HG02798 (cell line): ENCODE data around the gene SMIM24.
"Not testable (repeated sequence)": the region's sequence is repeated elsewhere in the genome, so short reads cannot be mapped to it uniquely, and the experiment has no call there.

ENCODE experiments used
- ATAC-seq: cut with Tn5 transposase; IDR thresholded peaks from one replicate; pipeline ENCODE4 v1.9.1; 2021; ENCODE audit warnings: mild to moderate bottlenecking; ENCODE audit not compliant: unreplicated experiment, poor library complexity

The SMIM24 gene

GRCh38 chr19:3480383-3481091, at the start of gene SMIM24:
Gene SMIM24, minus strand, starts transcription at chr19:3480525. Its CDS starts 62 bp downstream, at chr19:3480463.
- ATAC-seq, result no peak

GRCh38 chr19:3529299-3529698, 49.0 kb upstream of the SMIM24 start:
- ATAC-seq, result not testable (repeated sequence)

GRCh38 chr19:3528539-3529211, 48.4 kb upstream of the SMIM24 start:
- ATAC-seq, result no peak

DNA sequence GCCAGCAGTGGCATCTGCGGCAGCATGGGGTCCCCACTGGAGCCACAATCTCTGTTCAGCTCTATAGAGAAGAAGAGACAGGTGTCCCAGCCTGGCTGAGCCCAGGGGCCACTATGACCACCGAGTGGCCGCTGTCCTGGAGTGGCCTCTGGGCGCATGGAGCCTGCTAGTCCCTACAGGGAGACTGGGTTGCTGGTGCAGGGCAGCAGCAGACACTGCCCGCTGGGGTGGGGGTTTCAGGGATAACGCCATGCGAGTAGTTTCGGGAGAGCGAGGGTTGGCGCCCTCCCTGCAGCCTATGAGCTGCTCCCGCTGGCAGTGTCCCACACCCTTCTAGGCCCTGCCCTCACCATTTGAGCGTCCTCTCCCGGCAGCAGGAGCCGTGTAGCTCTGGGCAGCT, 47.8 kb upstream of the SMIM24 start:
- no peak for ATAC-seq

- no peak for ATAC-seq
Measured at GRCh38 chr19:3527238-3527910, 47.0 kb upstream of the SMIM24 start.

DNA sequence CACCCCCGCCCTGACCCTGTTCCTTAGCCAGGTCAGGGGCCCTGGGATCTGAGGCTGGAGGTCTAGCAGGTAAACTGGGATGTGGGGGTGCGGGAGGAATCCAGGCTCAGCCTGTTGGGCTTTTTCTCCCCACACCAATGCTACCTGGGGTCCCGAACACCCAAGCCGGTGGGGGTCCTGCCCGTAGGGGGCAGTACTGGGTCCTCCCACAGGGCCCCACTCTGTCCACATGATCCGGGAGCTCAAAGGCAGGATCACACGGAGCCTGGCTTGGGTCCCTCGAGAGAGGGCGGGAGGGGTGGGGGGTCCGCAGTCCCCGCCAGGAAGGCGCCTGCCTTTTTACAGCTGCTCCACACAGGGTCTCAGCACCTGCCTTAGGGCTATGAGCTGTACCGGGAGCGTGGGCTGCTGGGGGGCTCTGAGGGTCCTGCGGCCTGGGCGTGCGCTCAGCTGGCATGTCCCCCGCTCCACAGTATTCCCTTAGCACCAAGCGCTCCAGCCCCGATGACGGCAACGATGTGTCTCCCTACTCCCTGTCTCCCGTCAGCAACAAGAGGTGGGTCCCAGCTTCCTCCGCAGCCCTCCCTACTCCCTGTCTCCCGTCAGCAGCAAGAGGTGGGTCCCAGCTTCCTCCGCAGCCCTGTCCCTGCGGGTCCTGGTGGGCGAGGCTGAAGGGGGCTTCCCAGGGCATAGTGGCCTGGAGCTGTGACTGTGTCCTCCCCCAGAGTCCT, 46.3 kb upstream of the SMIM24 start:
- ATAC-seq, result no peak

DNA sequence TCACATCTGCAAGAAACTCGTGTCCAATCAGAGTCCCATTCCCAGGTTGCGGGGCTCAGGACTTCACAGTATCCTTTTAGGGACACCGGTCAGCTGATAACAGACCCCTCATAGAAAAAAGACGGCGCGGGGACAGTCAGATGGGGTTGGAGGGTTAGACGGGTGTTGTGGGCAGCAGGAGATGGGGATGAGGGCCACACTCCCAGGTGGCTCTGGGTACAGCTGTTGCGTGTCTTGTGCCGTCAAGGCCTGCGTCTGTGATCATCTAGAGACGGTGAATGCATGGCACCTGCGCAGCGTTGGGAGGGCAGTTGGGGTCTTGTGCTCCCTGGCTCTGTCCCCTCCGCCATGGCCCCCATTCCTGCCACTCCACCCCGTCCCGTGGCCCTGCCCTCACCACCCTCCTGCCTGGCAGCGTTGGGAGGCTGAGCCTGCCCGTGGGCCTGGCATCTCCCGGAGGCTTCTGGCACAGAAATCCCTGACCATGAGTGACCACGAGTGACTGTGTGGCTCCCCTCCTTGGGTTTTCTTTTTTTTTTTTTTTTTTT, 44.7 kb upstream of the SMIM24 start:
- ATAC-seq, result no peak

GRCh38 chr19:3524078-3524842, 43.9 kb upstream of the SMIM24 start:
- ATAC-seq, result no peak

- ATAC-seq, result no peak
Measured at GRCh38 chr19:3523361-3524077, 43.2 kb upstream of the SMIM24 start.

GRCh38 chr19:3522421-3523360, 42.4 kb upstream of the SMIM24 start:
- no peak for ATAC-seq

- no peak for ATAC-seq
Measured at GRCh38 chr19:3521104-3521445, 40.8 kb upstream of the SMIM24 start.

DNA sequence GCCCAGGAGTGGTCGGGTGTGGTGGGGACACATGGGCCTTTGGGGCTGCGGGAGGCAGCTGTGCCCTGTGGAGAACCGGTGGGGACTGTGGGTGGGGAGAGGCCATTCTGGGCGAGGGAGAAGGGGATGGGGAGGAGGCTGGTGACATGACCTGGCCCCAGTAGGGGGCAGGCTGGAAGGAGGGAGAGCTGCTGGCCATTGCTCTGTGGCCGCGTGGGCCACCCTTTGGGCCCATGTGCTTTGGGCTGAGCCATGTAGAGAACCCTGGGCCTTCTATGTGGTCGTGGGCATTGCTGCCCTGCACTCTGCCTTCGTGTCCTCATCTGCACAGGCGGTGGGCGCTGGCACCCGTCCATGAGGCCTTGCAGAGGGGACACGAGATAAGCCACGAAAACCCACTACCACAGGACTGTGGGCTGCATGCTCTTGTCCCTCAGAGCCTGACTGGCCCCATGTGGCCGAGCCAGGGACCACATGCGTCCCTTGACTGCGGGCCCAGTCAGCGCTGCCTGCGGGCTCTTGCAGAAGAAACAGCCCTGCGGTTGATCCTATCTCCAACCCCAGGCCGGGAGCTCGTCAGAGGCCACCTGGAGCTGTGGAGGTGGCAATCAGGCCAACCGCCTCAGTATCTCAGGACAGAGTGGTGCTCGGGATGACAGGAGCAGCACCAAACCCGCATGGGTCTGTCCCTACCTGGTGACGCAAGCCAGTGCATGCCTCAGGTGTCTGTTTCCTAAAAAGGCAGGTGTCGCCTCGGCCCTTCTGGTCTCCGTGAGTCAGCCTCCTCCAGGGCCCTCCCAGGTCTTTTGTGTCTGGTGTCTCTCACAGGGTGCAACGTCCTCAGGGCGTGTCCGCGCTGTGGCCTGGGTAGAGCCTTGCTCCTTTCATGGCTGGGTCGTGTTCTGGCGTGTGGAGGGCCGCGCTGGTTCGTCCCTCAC, 40.1 kb upstream of the SMIM24 start:
- no peak for ATAC-seq

DNA sequence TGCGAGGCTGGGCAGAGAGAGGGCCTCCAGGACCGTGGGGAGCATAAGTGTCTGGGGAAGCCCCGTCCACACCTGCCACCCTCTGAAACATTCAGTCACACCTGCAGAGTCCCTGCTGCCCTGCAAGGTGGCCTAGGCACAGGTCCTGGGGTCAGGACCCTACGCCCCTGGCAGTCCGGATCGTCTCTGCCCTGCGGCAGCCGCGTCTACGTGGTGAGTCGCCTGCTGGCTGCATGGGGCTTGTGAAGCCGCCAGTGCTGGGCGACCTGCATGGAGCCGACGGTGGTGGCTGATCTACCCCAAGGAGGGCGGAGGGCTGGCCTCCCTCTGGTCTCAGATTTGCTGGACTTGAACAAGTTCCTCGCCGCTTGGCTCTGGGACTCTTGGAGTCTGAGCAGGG, 38.8 kb upstream of the SMIM24 start:
- ATAC-seq, result no peak

DNA sequence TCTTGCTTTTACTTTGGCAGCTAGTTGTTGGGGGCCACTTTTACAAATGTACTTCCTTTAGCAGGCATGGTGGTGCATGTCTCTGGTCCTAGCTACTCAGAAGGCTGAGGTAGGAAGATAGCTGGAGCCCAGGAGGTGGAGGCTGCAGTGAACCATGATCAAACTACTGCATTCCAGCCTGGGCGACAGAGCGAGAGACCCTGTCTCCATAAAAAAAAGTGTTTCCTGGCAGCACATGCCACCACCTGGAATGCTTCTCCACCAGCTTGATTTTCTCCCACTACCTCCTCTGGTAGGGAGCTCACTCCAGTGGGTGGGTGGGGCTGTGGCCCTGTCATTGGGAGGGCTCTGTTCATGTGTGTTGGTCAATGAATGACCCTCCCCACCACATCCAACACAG, 38.3 kb upstream of the SMIM24 start:
- ATAC-seq, result no peak

DNA sequence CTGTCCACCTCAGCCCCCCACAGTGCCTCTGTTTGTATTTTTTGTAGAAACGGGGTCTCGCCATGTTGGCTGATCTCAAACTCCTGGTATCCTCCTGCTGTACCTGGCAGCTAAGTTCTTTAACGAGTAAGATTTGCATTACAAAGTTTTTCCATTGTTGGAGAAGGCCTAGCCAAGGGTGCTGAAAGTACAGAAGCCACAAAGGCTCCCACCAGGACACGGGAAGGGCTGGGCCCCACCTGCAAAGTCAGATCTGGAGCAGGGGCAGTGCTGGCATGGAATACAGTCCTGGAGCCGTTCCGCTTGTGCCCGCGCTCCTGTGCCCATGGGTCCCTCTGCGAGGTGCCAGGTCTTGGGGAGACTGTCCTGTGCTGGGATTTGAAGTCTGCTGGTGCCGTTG, 37.9 kb upstream of the SMIM24 start:
- no peak for ATAC-seq

DNA sequence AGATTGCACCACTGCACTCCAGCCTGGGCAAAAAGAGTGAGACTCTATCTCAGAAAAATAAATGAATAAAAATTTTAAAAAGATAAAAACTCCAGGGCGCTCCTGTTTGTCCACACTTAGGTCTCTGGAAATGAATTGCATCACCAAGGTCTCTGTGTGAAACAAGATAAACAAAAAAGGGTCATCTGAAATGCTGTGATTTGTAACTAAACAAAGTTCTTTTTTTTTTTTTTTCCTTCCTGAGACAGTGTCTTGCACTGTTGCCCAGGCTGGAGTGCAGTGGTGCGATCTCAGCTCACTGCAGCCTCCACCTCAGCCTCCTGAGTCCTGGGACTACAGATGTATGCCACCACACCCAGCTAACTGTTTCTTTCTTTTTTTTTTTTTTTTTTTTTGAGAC, 37.3 kb upstream of the SMIM24 start:
- ATAC-seq, result no peak

DNA sequence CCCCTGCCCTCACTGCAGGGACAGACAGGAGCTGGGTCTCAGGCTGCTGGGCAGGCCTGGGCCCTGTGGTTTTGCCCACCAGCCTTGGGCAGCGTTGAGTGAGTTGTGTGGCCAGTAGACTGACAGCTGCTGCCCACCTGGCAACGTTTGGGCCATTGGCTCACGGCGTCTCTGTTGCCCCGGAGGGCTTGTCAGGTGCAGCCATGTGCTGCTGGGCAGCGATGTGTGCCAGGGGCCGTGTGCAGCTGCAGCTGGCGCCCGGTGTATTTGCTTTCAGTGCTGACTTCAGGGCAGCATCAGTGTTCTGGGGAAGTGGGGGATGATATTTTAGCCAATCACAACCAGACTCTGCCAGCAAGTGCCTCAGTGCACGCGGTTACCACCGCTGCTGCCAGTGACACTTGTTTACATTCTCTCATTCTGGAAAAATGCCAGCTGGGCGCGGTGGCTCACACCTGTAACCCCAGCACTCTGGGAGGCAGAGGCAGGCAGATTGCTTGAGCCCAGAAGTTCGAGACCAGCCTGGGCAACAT, 36.4 kb upstream of the SMIM24 start:
- no peak for ATAC-seq
